HepG2 (cell line): ENCODE data around the gene GAS2L1.

Source experiments
- DNMT3B ChIP-seq: conservative IDR thresholded peaks from 2 replicates; pipeline ENCODE4 v1.6.1; 2016; ENCODE audit warnings: missing biosample characterization, control low read depth
- EP300 ChIP-seq, 3 experiments: sonication (generic) in 1 of 3; formaldehyde crosslinking in 1 of 3; IDR thresholded peaks; 2 replicates each; pipeline versions ENCODE4 v1.5.1 to v1.6.1; 2011 to 2020; ENCODE audit warnings: low read depth in 2 of 3, low read length in 2 of 3, borderline replicate concordance in 1 of 3, improper control_type of control experiment in 1 of 3, mild to moderate bottlenecking in 1 of 3, missing genetic modification reagents in 1 of 3, moderate library complexity in 1 of 3
- GLI4 ChIP-seq: sonication (generic); formaldehyde crosslinking; IDR thresholded peaks from 2 replicates; pipeline ENCODE4 v1.5.1; 2020; ENCODE audit warnings: missing genetic modification reagents, mild to moderate bottlenecking, moderate library complexity, borderline replicate concordance
- JUND ChIP-seq: sonication (generic); formaldehyde crosslinking; IDR thresholded peaks from 2 replicates; pipeline ENCODE4 v1.8.0; 2022; ENCODE audit warnings: mild to moderate bottlenecking, missing genetic modification reagents
- NFE2L1 ChIP-seq: sonication (generic); formaldehyde crosslinking; IDR thresholded peaks from 2 replicates; pipeline ENCODE4 v1.4.0; 2020; ENCODE audit warnings: missing genetic modification reagents, mild to moderate bottlenecking, borderline replicate concordance
- NFKBIZ ChIP-seq: IDR thresholded peaks from 2 replicates; pipeline ENCODE4 v1.6.1; 2018; ENCODE audit warnings: missing genetic modification reagents, missing compliant biosample characterization
- RARG ChIP-seq: sonication (generic); formaldehyde crosslinking; IDR thresholded peaks from 2 replicates; pipeline ENCODE4 v1.4.0; 2020; ENCODE audit warnings: low read depth, mild to moderate bottlenecking, missing genetic modification reagents
- RXRA ChIP-seq: sonication (generic); formaldehyde crosslinking; IDR thresholded peaks from 2 replicates; pipeline ENCODE4 v1.5.1; 2020; ENCODE audit warnings: missing genetic modification reagents
- SMC3 ChIP-seq: IDR thresholded peaks from 2 replicates; pipeline ENCODE4 v1.6.1; 2011; ENCODE audit warnings: low read length, improper control_type of control experiment
- YEATS4 ChIP-seq: sonication (generic); formaldehyde crosslinking; IDR thresholded peaks from 2 replicates; pipeline ENCODE4 v1.4.0; 2020; ENCODE audit warnings: missing genetic modification reagents, borderline replicate concordance
- ZNF552 ChIP-seq: sonication (generic); formaldehyde crosslinking; IDR thresholded peaks from 2 replicates; pipeline ENCODE4 v1.9.0; 2022; ENCODE audit warnings: missing genetic modification reagents, mild to moderate bottlenecking, borderline replicate concordance
- ZNF678 ChIP-seq: sonication (generic); formaldehyde crosslinking; IDR thresholded peaks from 2 replicates; pipeline ENCODE4 v1.4.0; 2020; ENCODE audit warnings: mild to moderate bottlenecking, missing genetic modification reagents
- TF ChIP-seq, protein P1 (sequence below): sonication (generic); formaldehyde crosslinking; IDR thresholded peaks from 2 replicates; pipeline ENCODE4 v1.9.0; 2021; ENCODE audit warnings: missing genetic modification reagents, borderline replicate concordance
- TF ChIP-seq, protein P2 (sequence below): sonication (generic); formaldehyde crosslinking; IDR thresholded peaks from 2 replicates; pipeline ENCODE4 v1.5.0; 2020; ENCODE audit warnings: mild to moderate bottlenecking, missing genetic modification reagents, moderate library complexity

DNA sequence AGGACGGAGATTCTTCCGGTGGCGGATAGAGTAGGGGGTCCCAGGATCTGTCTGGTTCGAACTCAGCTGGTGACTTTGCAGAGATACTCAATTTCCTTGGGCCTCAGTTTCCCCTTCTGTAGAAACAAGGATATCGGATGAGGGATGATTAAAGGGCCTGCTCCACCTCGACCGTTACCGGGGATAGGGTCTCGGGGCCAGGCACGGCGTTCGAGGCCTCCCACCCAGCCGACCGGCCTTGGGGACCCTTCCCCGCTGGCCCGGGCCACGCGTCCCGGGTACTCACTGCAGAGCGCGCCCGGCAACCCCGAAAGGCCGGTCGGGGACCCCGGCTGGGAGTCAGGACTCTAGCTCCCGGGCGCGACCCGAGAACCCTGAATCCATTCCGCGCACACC is 39.0 kb upstream of the GAS2L1 start:
- no peak for TF ChIP-seq ZNF678 (CRISPR knock-in tag)
- no peak for TF ChIP-seq NFE2L1 (CRISPR knock-in tag)
- TF ChIP-seq, protein P1, sequence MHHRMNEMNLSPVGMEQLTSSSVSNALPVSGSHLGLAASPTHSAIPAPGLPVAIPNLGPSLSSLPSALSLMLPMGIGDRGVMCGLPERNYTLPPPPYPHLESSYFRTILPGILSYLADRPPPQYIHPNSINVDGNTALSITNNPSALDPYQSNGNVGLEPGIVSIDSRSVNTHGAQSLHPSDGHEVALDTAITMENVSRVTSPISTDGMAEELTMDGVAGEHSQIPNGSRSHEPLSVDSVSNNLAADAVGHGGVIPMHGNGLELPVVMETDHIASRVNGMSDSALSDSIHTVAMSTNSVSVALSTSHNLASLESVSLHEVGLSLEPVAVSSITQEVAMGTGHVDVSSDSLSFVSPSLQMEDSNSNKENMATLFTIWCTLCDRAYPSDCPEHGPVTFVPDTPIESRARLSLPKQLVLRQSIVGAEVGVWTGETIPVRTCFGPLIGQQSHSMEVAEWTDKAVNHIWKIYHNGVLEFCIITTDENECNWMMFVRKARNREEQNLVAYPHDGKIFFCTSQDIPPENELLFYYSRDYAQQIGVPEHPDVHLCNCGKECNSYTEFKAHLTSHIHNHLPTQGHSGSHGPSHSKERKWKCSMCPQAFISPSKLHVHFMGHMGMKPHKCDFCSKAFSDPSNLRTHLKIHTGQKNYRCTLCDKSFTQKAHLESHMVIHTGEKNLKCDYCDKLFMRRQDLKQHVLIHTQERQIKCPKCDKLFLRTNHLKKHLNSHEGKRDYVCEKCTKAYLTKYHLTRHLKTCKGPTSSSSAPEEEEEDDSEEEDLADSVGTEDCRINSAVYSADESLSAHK (CRISPR knock-in tag): no peak
- no peak for TF ChIP-seq DNMT3B
- no peak for TF ChIP-seq JUND
- TF ChIP-seq, protein P2, sequence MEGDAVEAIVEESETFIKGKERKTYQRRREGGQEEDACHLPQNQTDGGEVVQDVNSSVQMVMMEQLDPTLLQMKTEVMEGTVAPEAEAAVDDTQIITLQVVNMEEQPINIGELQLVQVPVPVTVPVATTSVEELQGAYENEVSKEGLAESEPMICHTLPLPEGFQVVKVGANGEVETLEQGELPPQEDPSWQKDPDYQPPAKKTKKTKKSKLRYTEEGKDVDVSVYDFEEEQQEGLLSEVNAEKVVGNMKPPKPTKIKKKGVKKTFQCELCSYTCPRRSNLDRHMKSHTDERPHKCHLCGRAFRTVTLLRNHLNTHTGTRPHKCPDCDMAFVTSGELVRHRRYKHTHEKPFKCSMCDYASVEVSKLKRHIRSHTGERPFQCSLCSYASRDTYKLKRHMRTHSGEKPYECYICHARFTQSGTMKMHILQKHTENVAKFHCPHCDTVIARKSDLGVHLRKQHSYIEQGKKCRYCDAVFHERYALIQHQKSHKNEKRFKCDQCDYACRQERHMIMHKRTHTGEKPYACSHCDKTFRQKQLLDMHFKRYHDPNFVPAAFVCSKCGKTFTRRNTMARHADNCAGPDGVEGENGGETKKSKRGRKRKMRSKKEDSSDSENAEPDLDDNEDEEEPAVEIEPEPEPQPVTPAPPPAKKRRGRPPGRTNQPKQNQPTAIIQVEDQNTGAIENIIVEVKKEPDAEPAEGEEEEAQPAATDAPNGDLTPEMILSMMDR: no peak
- no peak for TF ChIP-seq RXRA (CRISPR knock-in tag)
- TF ChIP-seq NFKBIZ (CRISPR knock-in tag): no peak
- no peak for TF ChIP-seq SMC3
- no peak for TF ChIP-seq YEATS4
- no peak for TF ChIP-seq EP300 (IDR thresholded peaks at IDR 0.05; ENCODE audit: low read depth in 2 of 2, low read length in 2 of 2)
- no peak for TF ChIP-seq EP300 (CRISPR knock-in tag; IDR thresholded peaks at IDR 0.05; ENCODE audit: borderline replicate concordance)
- TF ChIP-seq RARG: no peak
- TF ChIP-seq GLI4 (CRISPR knock-in tag): no peak
- no peak for TF ChIP-seq ZNF552 (CRISPR knock-in tag)
